ENCODE data around the gene ZNF536.
"Not testable (repeated sequence)": the region's sequence is repeated elsewhere in the genome, so short reads cannot be mapped to it uniquely, and the experiment has no call there.

Gene ZNF536

DNA sequence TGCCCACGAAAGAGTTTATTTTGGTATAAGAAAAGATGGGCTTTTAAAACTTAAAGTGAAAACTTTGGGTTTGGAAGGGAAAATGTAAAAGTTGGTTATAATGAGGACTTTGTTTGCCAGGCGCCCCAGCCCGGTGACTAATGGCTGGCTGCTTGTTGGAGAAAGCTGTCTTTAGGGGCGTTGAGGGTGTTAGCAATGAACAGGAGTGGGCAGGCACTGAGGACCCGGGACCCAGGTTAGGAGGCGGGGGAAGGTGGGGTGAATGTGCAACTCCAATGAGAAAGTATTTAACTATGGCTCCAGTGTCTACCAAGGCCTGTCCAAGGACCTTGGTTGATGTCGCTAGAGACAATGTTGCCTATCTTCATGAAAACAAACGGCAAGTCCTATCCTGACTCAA, 118.6 kb downstream of the ZNF536 start:
- DNase-seq, result no peak

DNA sequence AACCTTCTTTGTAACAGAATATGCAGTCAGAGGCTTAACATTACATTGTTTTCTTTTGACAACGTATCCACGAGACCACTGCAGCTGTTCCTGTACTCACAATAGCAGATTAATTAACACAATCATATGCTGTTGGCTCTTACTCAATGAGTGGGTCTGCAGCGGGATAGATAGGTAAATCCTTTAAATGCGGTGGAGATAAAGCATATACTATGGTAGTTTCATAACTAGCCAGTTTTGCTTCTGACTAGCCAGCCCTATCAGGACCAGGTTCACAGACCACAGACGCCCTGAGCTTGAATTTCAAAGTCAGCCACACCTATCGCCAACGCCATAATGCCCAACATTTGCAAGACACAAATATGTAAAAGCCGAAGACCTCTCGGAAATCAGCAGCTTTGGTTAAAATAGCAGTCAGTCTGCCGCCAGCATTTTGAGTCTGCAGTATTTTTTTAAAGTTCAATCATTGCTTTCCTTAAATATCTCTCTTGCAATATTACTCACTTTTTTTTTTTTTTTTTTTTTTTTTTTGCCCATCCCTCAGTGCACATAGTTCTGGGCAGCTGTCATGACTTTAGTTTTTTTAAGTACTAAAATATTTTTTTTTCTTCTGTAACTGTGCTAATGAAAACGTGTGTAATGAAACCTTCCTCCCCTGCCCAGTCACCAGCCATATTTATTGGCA, 120.5 kb downstream of the ZNF536 start:
- no peak for DNase-seq

DNA sequence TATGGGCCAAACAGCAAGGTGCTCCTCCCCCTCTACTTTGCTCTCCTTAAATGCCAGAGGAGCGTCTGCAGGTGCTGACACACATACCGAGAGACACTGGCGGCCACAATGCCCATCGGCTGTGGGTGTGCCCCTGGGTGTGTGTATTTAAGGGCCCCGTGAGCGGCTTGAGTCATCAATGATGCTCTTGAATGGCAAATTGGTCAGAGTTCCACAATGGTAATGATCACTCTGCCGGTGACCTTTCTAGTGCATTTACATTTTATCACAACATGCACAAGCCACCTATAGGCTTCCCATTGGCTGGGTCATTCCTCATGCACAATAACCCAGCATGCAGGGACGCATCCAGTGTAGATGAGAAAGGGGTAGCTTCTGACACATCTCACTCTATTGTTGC, 124.8 kb downstream of the ZNF536 start:
- no peak for DNase-seq

DNA sequence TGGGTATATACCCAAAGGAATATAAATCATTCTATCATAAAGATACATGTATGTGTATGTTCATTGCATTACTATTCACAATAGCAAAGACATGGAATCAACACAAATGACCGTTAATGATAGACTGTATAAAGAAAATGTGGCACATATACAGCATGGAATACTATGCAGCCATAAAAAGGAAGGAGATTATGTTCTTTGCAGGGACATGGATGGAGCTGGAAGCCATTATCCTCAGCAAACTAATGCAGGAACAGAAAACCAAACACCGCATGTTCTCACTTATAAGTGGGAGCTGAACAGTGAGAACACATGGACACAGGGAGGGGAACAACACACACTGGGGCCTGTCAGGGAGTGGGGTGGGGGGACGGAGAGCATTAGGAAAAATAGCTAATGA, 125.9 kb downstream of the ZNF536 start:
- not testable (repeated sequence) for DNase-seq

DNA sequence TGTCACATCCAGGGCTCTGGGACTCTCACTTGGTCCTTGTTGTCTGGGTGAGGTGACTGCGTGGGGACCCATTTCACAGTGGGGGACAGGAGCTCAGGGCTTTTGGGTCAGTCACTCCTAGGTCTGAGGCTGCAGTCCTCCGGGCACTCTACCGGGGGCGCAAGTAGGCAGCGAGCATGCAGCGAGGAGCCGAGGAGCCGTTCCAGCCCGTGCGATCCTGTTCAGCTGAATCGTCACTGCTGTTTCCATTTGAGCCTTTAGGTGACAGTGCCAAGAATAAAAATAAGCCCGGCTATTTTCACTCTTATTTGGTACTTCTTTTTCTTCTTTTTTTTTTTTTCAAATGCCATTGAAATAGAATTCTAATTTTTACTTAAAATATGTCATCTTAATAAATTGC, 126.5 kb downstream of the ZNF536 start:
- no peak for DNase-seq

DNA sequence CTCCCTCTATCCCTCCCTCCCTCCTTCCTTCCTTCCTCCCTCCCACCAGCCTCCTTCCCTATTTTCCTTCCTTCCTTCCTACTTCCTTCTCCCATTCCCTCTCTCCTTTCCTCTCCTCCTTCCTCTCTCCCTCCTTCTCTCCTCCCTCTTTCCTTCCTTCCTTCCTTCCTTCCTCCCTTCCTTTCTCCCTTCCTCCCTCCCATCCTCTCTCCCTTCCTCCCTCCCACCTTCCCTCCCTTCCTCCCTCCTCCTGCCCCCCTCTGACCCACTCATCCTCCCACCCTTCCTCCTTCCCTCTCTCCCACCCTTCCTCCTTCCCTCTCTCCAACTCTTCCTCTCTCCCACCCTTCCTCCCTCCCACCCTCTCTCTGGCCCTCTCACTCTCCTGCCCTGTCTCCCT, 132.1 kb downstream of the ZNF536 start:
- no peak for DNase-seq

DNA sequence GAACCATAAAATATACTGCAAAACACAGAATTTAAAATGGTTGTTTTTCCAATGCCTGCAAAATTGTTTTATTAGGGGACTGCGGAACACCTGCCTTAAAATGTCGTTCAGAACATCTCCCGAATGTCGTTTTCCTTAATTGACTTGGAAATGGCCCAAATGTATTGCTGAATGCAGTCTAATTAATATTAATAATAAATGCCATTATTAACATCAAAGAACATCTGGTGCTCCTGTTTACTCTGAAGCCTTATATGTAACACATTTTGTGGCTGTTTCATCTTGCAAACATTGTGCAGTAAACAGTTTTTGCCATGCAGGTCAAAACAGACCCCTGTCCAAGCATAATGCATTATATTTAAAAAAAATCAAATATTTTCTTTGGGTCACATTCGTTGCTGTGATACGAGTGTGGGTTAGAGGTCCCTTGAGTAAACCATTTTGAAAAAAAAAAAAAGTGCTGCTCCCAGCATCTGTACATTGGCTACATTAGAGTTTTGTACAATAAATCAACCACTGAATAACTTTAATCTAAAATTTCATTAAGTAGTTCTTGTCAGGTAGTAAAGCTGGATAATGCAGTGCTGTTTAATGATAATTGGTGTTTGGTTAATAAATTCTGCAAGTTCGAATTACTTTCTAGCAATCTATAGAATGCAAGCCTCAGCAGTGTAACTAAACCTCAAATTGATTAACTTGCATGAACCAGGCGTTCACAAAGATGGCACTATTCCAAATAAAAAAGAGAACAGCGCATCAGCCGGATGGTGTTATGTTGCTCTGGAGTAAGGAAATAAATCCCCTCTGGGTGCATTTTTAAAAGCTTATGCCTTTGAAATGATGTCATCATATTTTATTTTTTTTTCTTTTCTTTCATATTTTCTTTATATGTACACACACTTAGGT, 140.2 kb downstream of the ZNF536 start:
- DNase-seq, result no peak

DNA sequence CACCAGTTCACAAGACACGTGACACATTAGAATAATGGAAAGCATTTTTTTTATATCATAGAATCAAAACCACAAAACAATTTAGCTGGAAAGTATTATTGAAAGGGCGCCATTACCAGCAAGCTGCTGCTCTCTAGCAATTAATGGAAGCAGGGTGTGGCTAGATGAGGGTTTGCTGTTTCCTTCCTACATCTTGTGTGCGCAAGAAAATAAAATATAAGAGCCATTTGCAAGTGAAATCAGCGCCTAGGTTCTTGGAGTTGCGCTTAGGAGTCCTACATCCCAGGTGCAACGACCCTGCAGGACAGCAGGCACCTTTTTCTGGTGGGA, 140.9 kb downstream of the ZNF536 start:
- DNase-seq, result no peak

DNA sequence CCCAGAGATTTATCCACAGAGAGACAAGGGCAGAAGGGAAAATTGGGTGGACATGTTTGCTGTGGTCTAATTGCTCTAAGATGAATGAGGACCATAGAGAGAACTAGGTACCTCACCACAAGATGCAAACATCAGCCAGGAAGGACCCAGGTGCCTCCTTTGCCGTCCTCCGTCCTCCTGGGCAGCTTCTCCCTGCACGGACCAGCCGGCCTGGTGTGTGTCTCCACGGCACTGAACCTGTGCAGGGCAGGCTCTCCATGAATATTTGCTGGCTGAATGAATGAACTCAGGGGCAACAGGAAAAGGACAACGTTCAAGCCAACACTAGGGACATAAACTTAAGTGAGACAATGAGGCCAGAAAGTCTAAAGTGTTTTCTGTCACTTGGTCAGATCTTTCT, 143.9 kb downstream of the ZNF536 start:
- no peak for DNase-seq

DNA sequence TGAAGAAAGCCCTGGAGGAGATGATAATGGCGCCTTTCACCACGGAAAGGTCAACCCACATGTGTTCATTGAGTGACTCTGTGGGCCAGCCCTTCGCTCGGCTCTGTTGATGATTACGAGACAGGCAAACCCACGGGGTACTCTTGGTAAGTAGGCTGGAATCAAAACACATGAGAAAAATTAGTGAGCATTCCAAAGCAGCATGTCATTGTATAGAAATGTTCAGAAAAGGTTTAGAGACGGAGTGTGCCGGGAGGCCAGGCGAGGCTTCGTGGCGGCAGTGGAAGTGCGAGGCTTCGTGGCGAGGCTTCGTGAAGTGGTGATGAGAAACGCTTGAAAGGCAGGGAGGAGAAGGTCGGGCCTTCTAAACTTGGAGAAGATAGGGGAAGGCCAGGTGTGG, 144.3 kb downstream of the ZNF536 start:
- DNase-seq, result no peak

DNA sequence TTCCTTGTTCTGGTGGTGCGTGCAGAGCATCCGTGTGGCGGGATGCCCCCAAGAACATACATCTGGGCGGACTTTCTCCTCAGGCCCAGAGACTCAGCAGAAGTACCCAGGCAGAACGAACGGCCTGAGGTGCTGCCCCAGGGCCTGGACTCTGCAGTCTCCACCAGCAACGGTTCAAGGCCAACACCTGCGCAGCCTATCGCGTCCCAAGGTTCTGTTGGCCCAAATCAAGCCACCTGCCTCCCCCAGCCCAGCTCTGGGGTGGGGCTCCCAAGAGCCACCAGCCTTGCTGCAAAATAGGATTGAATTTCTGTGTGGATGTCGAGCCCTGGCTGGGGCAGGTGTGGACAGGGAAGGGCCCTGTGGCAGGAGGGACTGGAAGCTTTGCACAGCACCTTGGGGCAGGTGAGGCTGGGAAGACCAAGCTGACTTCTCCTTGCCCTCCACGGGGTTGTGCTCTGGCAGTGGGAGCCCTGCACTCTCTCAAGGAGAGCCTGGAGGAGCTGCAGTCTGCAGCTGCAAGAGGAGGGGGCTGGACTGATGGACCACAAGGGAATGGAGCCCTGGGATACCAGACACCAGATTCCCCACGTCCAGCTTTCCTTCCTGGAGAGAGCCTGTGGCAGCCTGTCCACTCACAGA, 146.9 kb downstream of the ZNF536 start:
- DNase-seq, result no peak

DNA sequence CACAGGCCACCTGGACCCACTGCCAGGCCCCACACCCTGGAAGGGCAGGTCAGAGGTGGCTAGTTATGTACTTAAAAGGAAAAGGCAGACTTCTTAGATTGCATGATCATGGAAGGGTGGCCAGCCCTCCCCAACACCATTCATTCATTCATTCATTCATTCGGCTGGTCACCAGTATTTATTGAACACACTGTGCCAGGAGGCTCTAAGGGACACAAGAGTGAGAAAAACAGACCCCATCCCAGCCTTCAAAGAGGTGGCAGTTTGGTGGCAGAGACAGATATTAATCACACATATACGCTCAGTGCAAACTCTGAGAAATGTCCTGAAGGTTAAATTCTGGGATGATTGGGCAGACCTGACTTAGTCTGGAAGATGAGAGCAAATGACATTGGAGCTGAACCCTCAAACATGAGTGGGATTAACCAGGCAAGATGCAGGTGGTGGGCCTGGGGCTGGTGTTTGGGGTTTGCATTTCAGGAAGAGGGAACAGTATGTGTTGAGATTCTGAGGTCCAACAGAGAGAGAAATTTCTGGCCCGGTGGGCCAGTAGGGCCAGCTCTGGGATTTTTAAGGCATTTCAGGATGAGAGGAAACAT, 147.5 kb downstream of the ZNF536 start:
- DNase-seq, result no peak

DNA sequence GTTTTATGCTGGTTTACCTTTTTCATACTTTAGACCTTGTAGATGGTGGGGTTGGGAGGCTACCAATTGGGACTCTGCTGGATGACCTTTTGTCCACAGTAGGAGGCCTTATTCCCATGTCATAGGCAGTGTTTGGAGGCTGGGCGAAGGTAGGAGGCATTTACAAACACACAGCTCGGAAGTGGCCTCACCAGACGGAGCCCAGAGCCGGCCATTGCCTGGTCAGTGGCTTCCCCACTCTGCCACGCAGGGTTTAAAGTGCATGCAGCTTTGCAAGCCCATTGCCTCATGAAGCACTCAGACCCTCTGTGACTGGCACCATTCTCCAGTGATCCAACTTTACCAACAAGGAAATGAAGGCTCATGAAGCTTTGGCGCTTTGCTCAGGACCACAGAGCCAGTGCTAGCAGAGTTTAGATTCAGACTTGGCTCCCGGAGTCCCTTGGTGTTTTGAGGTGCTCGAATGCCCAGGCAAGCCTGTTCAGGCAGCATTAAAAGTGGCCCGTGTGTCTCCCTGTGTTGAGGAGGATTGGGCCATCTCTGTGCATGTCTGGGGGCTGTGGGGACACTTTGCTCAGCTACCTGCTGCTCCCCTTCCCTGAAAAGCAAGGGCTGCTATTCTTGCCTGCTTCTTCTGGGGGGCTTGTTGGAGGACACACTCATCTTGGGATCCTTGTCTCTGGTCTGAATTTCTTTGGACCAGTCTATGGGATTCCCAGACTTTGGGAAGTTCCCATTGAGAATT, 148.7 kb downstream of the ZNF536 start:
- DNase-seq, result no peak

DNA sequence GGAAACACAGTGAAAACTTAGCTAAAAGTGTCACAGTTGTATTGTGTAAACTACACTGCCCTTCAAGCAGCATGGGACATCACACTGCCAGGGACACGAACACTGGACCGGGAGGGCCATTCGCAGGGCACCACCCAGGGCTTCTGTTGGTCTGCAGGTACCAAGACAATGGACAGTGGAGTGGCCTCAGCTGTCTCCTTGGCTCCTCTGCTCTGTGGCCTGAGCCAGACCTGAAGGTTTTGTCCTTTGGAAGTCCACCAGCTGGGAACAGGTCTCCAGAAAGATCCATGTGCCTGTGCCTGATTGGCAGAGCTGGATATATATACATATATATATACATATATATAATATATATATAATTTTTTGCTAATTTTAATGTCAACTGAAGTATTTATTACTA, 149.8 kb downstream of the ZNF536 start:
- no peak for DNase-seq

DNA sequence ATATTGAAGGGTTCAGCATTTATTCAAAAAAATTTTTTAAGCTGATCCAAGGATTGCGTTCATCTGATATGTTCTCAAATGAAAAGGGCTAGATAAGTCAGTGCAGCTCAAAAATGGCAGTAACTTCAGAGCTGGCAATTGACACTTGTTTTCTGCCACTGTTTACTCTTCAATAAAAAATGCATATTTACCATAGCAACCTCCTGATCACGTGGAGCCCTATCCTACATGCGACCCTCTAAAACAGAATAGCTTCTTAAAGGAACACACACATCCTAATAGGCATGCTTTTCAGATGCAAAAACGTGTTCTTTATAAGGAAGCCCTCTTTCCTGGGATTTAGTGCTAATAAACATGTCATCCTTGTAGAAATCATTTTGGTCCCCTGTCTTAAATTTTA, 150.2 kb downstream of the ZNF536 start:
- DNase-seq, result no peak

DNA sequence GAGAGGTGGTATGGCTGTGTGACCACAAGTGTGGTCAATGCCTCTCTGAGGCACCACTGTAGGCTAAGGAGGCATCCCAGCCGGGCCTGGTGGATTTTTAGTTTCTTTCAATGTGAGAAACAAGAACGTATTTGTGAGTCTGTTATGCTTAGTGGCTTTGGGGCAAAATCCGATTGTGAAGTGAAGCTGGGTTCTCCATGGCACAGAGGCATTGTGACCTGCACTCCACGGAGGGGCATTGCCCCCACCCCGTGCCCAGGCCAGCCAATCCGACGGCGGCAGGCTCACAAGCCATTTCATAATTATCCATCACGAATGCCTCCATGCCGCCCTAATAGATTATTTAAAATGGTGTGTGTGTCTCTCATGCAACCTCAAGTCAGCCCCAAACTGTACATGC, 151.6 kb downstream of the ZNF536 start:
- no peak for DNase-seq

DNA sequence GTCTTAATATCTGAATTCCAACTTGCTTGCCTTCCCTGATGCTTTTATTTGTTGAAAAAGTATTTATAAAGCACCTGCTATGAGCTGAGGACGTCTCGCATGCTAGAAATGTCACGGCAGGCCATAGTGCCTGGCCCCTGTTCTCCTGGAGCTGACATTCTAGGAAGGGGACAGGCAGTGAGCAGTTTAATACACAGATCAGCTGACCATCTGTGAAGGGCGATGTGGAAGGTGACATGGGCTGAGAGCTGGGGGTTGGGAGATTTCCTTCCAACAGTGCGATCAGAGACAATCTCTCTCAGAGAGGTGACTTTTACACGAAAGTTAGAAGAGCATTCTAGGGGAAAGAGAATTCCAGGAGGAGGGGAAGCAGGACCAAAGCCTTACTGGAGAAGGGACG, 153.2 kb downstream of the ZNF536 start:
- DNase-seq, result no peak

DNA sequence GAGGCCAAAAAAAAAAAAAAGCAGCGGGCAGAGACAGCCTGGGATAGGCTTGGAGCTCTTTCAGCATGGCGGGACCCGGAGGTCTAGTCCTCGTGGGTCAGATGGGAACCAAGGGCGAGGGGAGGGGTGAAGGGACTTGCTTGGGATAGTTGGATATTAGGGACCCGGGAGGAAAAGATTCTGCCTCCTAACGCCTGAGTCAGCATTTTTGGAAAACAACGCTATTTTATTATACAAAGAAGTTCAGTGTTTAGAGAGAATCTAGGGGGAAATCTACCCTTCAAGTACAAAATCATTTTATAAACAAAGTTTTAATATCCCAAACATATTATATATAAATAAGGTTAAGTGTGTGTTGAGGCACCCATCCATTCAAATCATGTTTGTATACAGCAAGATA, 156.7 kb downstream of the ZNF536 start:
- no peak for DNase-seq

DNA sequence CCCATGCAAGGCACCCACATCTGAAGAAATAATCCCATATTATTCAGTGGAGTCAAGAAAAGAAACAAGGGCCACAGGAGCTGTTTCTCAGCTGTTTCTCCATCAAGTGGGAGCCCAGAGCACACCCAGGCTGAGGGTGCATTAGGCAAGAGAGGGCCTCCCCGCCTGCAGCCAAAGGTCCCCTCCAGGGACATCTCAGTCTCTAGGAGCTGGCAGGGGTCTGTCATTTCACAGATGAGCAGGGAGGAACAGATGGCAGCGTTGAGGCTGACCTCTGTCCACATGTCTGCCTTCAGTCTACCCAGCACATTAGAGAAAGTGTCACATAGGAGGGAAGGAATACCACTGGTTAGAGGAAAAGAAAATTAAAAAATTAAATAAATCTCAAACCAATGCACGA, 157.7 kb downstream of the ZNF536 start:
- DNase-seq, result no peak

DNA sequence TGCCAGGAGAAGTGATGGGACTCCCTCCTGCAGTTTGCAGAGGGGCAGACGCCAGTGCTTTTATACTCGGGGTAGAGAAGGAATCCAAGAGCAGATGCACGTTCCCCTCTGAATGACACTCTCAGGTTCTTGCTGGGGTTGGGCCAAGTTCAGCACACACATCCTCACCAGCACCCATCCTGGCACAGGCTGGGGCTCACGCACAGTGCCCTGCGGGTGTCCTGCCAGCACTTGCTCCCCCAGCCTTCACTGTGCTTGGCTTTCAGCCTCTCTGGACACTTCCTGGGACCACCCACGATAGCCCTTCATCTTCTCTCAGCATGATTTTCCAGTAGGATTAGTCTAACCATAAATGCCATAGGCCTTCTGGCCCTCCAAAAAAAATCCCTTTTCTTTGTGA, 158.6 kb downstream of the ZNF536 start:
- DNase-seq, result no peak

DNA sequence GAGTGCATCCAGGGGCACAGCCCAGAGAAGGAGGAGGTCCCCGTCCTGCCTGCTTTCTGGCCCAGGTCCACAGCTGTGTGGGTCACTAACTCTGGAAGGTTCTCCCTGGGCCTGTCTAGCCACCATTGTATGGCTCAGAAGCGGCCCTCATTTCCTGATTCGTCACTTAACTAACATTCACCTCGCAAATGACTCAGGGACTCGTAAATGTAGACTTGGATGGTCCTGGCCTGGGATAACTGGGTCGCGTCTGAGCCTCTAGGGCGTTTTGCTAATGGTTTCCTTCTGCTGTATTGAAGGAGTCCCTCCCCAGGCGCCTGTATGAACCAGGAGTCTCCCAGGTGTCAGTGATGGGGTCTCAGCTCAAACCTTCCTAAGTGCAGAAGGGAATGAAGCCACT, 162.8 kb downstream of the ZNF536 start:
- DNase-seq, result no peak

DNA sequence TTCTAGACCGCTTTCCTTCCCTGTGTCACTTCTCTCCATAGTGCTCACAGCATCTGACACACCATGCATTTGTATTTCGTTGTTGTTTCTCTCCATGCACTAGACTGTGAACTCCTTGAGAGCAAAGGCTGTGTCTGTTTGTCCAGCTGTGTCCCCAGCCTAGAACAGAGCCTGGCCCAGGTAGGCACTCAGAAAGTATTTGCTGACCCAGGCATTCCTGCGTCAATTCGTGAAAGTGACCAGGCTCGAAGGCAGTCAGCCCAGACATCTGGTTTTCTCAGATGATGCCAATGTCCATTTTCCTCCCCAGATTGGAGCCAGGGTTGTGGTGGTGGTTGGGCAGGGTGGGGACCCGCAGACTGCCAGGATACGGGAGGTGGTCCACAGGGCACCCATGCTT, 164.8 kb downstream of the ZNF536 start:
- DNase-seq, result no peak

DNA sequence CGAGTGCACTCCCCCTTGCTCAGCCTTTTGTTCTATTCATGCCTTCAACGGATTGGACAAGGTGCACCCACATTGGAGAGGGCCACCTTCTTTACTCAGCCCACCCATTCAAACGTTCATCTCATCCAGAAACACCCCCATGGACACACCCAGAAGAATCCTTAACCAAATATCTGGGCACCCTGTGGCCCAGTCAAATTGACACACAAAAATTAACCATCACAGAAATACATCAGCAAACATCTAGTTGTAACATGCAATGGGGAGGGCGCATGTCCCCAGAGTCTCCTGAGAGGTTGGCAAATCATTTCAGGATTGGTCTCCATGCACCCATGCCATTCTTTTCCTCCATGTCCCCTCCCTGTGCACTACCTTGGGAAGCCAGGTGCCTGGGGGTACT, 167.1 kb downstream of the ZNF536 start:
- no peak for DNase-seq

Measured in stimulated activated CD4-positive, alpha-beta T cell treated with anti-CD3 and anti-CD28 coated beads, Interleukin-4, amount 100 ng/mL, for 4 hours (primary cell).